Mesothelial cell of epicardium (in vitro differentiated cells): ENCODE data around the gene GBF1. TPM values are rescaled to one million over a fixed set of nuclear protein-coding genes. Genes with fewer than 3 reads are reported as not detected.
A peak's percentile ranks its signal among the peaks of the same experiment; 100 is the strongest.

Experiments used
- DNase-seq, 2 experiments: peaks; one replicate each; pipeline ENCODE4 v3.0.0; 2021; ENCODE audit warnings: low spot score in 2 of 2; ENCODE audit not compliant: unreplicated experiment in 2 of 2
- H3K27ac Mint-ChIP-seq: 2 replicates; pipeline ENCODE4 v1.8.0; 2021; ENCODE audit warnings: mixed read lengths
- H3K27me3 Mint-ChIP-seq: 2 replicates; pipeline ENCODE4 v1.8.0; 2021; ENCODE audit warnings: low read depth, mixed read lengths
- H3K36me3 Mint-ChIP-seq: 2 replicates; pipeline ENCODE4 v1.8.0; 2021; ENCODE audit warnings: mixed read lengths
- H3K4me1 Mint-ChIP-seq: 2 replicates; pipeline ENCODE4 v1.8.0; 2021; ENCODE audit warnings: mixed read lengths
- H3K4me3 Mint-ChIP-seq: 2 replicates; pipeline ENCODE4 v1.8.0; 2021; ENCODE audit warnings: mild to moderate bottlenecking, moderate library complexity, mixed read lengths
- H3K9me3 Mint-ChIP-seq: 2 replicates; pipeline ENCODE4 v1.8.0; 2021; ENCODE audit warnings: mixed read lengths
- CTCF ChIP-seq: fragments of 200-600 bp; sonication (generic); IDR thresholded peaks from one replicate; pipeline ENCODE4 v1.5.0; 2021; ENCODE audit warnings: antibody characterized with exemption; ENCODE audit not compliant: unreplicated experiment
- total RNA-seq: library from RNA; stranded (reverse); gene quantifications from 3 replicates; pipeline ENCODE4 v1.2.1, GENCODE V29; 2021

Gene GBF1
- total RNA-seq, 1 donor from 2014 or later: 51.1 TPM

GRCh38 chr10:102382871-102383270, 137.5 kb downstream of the GBF1 start:
- DNase-seq: no peak
- Mint-ChIP-seq H3K36me3 (peaks cover 16% of the 10 kb centered on the region), H3K4me1 (no peaks in the 10 kb centered on the region), H3K27me3 (no peaks in the 10 kb centered on the region), H3K27ac (no peak overlapping the region), H3K9me3 (no peaks in the 10 kb centered on the region), H3K4me3 (no peak overlapping the region)
- TF ChIP-seq CTCF: no peak

- H3K4me3 Mint-ChIP-seq: no peak overlapping the region
- no peak overlapping the region for H3K27ac Mint-ChIP-seq
- H3K4me1 Mint-ChIP-seq: no peaks in the 10 kb centered on the region
- DNase-seq: no peak
- no peak for TF ChIP-seq CTCF
- no peaks in the 10 kb centered on the region for H3K27me3 Mint-ChIP-seq
- peaks cover 16% of the 10 kb centered on the region for H3K36me3 Mint-ChIP-seq
- H3K9me3 Mint-ChIP-seq: no peaks in the 10 kb centered on the region
Observed at GRCh38 chr10:102384053-102384452, 138.7 kb downstream of the GBF1 start.

- no peak for DNase-seq
- H3K36me3 Mint-ChIP-seq: peaks cover 16% of the 10 kb centered on the region
- no peaks in the 10 kb centered on the region for H3K4me1 Mint-ChIP-seq
- no peaks in the 10 kb centered on the region for H3K9me3 Mint-ChIP-seq
- no peak overlapping the region for H3K4me3 Mint-ChIP-seq
- H3K27me3 Mint-ChIP-seq: no peaks in the 10 kb centered on the region
- no peak for TF ChIP-seq CTCF
- peak overlapping the region; percentile 43 for H3K27ac Mint-ChIP-seq
Observed at GRCh38 chr10:102384606-102385429, 139.5 kb downstream of the GBF1 start.

- DNase-seq: no peak
- Mint-ChIP-seq H3K4me3 (no peak overlapping the region), H3K4me1 (peaks cover 15% of the 10 kb centered on the region), H3K27me3 (no peaks in the 10 kb centered on the region), H3K27ac (no peak overlapping the region), H3K9me3 (no peaks in the 10 kb centered on the region), H3K36me3 (no peaks in the 10 kb centered on the region)
- TF ChIP-seq CTCF: no peak
Observed at GRCh38 chr10:102389894-102390293, 144.6 kb downstream of the GBF1 start.

GRCh38 chr10:102392306-102392705, 147.0 kb downstream of the GBF1 start:
- no peaks in the 10 kb centered on the region for H3K27me3 Mint-ChIP-seq
- peaks cover 25% of the 10 kb centered on the region for H3K4me1 Mint-ChIP-seq
- no peak overlapping the region for H3K4me3 Mint-ChIP-seq
- no peaks in the 10 kb centered on the region for H3K36me3 Mint-ChIP-seq
- H3K9me3 Mint-ChIP-seq: no peaks in the 10 kb centered on the region
- H3K27ac Mint-ChIP-seq: peak overlapping the region; percentile 31
- no peak for TF ChIP-seq CTCF
- DNase-seq: no peak
